Gastroesophageal sphincter (tissue), 3 donors: Measurements from ENCODE around the gene ATAD2B.

Experiments
- CTCF ChIP-seq, 4 experiments: fragments of 200-600 bp in 2 of 4; fragments of 450-650 bp in 2 of 4; sonication (generic) in 1 of 4; IDR thresholded peaks; one replicate each; pipeline ENCODE4 v1.5.1; 2017 to 2019; ENCODE audit warnings: antibody characterized with exemption in 4 of 4, mild to moderate bottlenecking in 2 of 4, moderate library complexity in 2 of 4
- EP300 ChIP-seq: sonication (generic); formaldehyde crosslinking; IDR thresholded peaks from one replicate; pipeline ENCODE4 v1.6.1; 2017; ENCODE audit warnings: antibody characterized with exemption, mild to moderate bottlenecking
- POLR2A ChIP-seq, 2 donors: fragments of 450-650 bp; IDR thresholded peaks; one replicate each; pipeline ENCODE4 v1.6.1; 2017; ENCODE audit warnings: antibody characterized with exemption in 2 of 2, mild to moderate bottlenecking in 2 of 2, moderate library complexity in 1 of 2

- TF ChIP-seq CTCF (IDR thresholded peaks at IDR 0.05) (no peak), POLR2A (IDR thresholded peaks at IDR 0.05) (no peak), EP300 (no peak)
These were observed 87.9 kb downstream of the ATAD2B start for GRCh38 chr2:23838996-23839395.
